Right ventricle myocardium inferior (tissue), 1 donor: ENCODE results near the gene VASN. TPM values are rescaled to one million over a fixed set of nuclear protein-coding genes. Genes with fewer than 3 reads are reported as not detected.
"Not testable (repeated sequence)": the region's sequence is repeated elsewhere in the genome, so short reads cannot be mapped to it uniquely, and the experiment has no call there.

Experiments
- ATAC-seq: fragments of 200-7000 bp; cut with Tn5 transposase; one replicate; pipeline ENCODE4 v1.9.1; 2020; ENCODE audit warnings: mild to moderate bottlenecking, moderate library complexity
- DNase-seq: peaks from one replicate; pipeline ENCODE4 v3.0.0; 2021; ENCODE audit errors: missing footprints
- intact Hi-C: fragments of 100-400 bp; cut with DNase I; formaldehyde crosslinking; loops from one replicate; pipeline ENCODE4 v1.11.0; 2022
- total RNA-seq: library from RNA; stranded (reverse); fragmentation: NEBNext Ultra II Directional; extraction: Animal tissue kit (Norgen Biotek cat#: 25700); gene quantifications from one replicate; pipeline ENCODE4 v1.2.1, GENCODE V29; 2021
- donor health status: DM: no; HTN: yes; CAD: no; lungs with severe emphysema.

The VASN gene
- total RNA-seq, 1 donor from 2014 or later: 6.4 TPM

- intact Hi-C loops: loop anchor here (10.0 kb wide), 1 partner anchor 349 kb away; no protein-coding TSS in a partner anchor
- not testable (repeated sequence) for DNase-seq, ATAC-seq
These were observed 37.9 kb upstream of the VASN start for GRCh38 chr16:4333714-4334113.

GRCh38 chr16:4334724-4335495, 36.7 kb upstream of the VASN start:
- ATAC-seq (no peak), DNase-seq (peak; percentile 16)
- intact Hi-C loops: loop anchor here (10.0 kb wide), 1 partner anchor 350 kb away; no protein-coding TSS in a partner anchor

- DNase-seq: peak; percentile 50
- ATAC-seq: no peak
- intact Hi-C loops: loop anchor here (10.0 kb wide), 1 partner anchor 352 kb away; no protein-coding TSS in a partner anchor
These were observed 34.7 kb upstream of the VASN start for GRCh38 chr16:4336701-4337539.

- ATAC-seq: no peak
- intact Hi-C loops: loop anchor here (10.0 kb wide), 1 partner anchor 353 kb away; no protein-coding TSS in a partner anchor
These were observed 34.0 kb upstream of the VASN start for GRCh38 chr16:4337540-4338088.

GRCh38 chr16:4338125-4338582, 33.5 kb upstream of the VASN start:
- intact Hi-C loops: loop anchor here (10.0 kb wide), 1 partner anchor 353 kb away; no protein-coding TSS in a partner anchor
- ATAC-seq (peak; percentile 12), DNase-seq (peak; percentile 64)

More at GRCh38 chr16:4337540-4338088, 34.0 kb upstream of the VASN start:
- no peak for DNase-seq

GRCh38 chr16:4338712-4339299, 32.8 kb upstream of the VASN start:
- DNase-seq (no peak), ATAC-seq (no peak)
- intact Hi-C loops: loop anchor here (10.0 kb wide), 1 partner anchor 354 kb away; no protein-coding TSS in a partner anchor

- DNase-seq: peak; percentile 55
- intact Hi-C loops: loop anchor here (10.0 kb wide), 1 partner anchor 355 kb away; no protein-coding TSS in a partner anchor
- ATAC-seq: no peak
These were observed 32.2 kb upstream of the VASN start for GRCh38 chr16:4339455-4339854.

- DNase-seq (peak; percentile 69), ATAC-seq (peak; percentile 8)
These were observed 31.7 kb upstream of the VASN start for GRCh38 chr16:4339909-4340308.

GRCh38 chr16:4340443-4340842, 31.2 kb upstream of the VASN start:
- intact Hi-C loops: no loop called here
- ATAC-seq (no peak), DNase-seq (peak; percentile 46)

More at GRCh38 chr16:4339909-4340308, 31.7 kb upstream of the VASN start:
- intact Hi-C loops: loop anchor here (10.0 kb wide), 1 partner anchor 355 kb away; no protein-coding TSS in a partner anchor

GRCh38 chr16:4341250-4341649, 30.4 kb upstream of the VASN start:
- DNase-seq: no peak
- intact Hi-C loops: no loop called here

GRCh38 chr16:4342866-4343744, 28.5 kb upstream of the VASN start:
- no peak for ATAC-seq

More at GRCh38 chr16:4341250-4341649, 30.4 kb upstream of the VASN start:
- ATAC-seq: no peak

GRCh38 chr16:4344300-4344982, 27.2 kb upstream of the VASN start:
- intact Hi-C loops, DNase-seq, ATAC-seq: not testable (repeated sequence)

More at GRCh38 chr16:4342866-4343744, 28.5 kb upstream of the VASN start:
- intact Hi-C loops: no loop called here
- peak; percentile 51 for DNase-seq

- intact Hi-C loops: no loop called here
- ATAC-seq (no peak), DNase-seq (peak; percentile 62)
These were observed 26.4 kb upstream of the VASN start for GRCh38 chr16:4344983-4345835.

GRCh38 chr16:4345836-4346781, 25.5 kb upstream of the VASN start:
- intact Hi-C loops: no loop called here
- peak; percentile 21 for ATAC-seq

GRCh38 chr16:4347010-4347409, 24.6 kb upstream of the VASN start:
- intact Hi-C loops: no loop called here
- ATAC-seq: no peak
- peak; percentile 47 for DNase-seq

More at GRCh38 chr16:4345836-4346781, 25.5 kb upstream of the VASN start:
- DNase-seq: peak; percentile 62
